Sigmoid colon (tissue), 7 donors: Measurements from ENCODE around the gene EPB41L4B. TPM values are rescaled to one million over a fixed set of nuclear protein-coding genes. Genes with fewer than 3 reads are reported as not detected.

ENCODE experiments used
- DNase-seq: peaks from one replicate; pipeline ENCODE4 v3.0.0-alpha.2; 2019
- H3K27ac ChIP-seq, 4 donors: fragments of 200-600 bp; sonication (generic); one replicate each; pipeline ENCODE4 v1.5.1; 2016 to 2019; ENCODE audit warnings: mild to moderate bottlenecking in 1 of 4
- H3K27me3 ChIP-seq, 3 donors: fragments of 200-600 bp; sonication (generic); one replicate each; pipeline ENCODE4 v1.5.1; 2019; ENCODE audit warnings: mild to moderate bottlenecking in 1 of 3
- H3K36me3 ChIP-seq, 4 donors: fragments of 200-600 bp; sonication (generic); one replicate each; pipeline ENCODE4 v1.5.1; 2016 to 2019
- H3K4me1 ChIP-seq, 4 donors: fragments of 200-600 bp; sonication (generic); one replicate each; pipeline ENCODE4 v1.5.1; 2017 to 2019
- H3K4me3 ChIP-seq, 4 donors: fragments of 200-600 bp; sonication (generic); one replicate each; pipeline ENCODE4 v1.5.1; 2017 to 2019; ENCODE audit warnings: mild to moderate bottlenecking in 2 of 4, moderate library complexity in 1 of 4
- H3K9me3 ChIP-seq, 4 donors: fragments of 200-600 bp in 3 of 4; sonication (generic) in 3 of 4; one replicate each; pipeline versions ENCODE4 v1.5.1 to v1.6.1; 2013 to 2019
- EP300 ChIP-seq, 4 donors: sonication (generic); formaldehyde crosslinking; IDR thresholded peaks; one replicate each; pipeline ENCODE4 v1.6.1; 2017; ENCODE audit warnings: antibody characterized with exemption in 4 of 4
- POLR2A ChIP-seq, 2 donors: fragments of 450-650 bp; IDR thresholded peaks; one replicate each; pipeline ENCODE4 v1.6.1; 2016; ENCODE audit warnings: antibody characterized with exemption in 2 of 2, mild to moderate bottlenecking in 2 of 2, moderate library complexity in 2 of 2
- POLR2AphosphoS5 ChIP-seq, 4 donors: sonication (generic); formaldehyde crosslinking; IDR thresholded peaks; one replicate each; pipeline ENCODE4 v1.6.1; 2017; ENCODE audit warnings: antibody characterized with exemption in 4 of 4
- WGBS, 2 donors: extraction: QIAGEN DNeasy Blood & Tissue Kit; methylation state at CpG; one replicate each; pipeline ENCODE4 v1.1.7; 2013; 5-methylcytosine and 5-hydroxymethylcytosine counted together
- intact Hi-C: fragments of 100-400 bp; cut with DNase I; formaldehyde crosslinking; loops from one replicate; pipeline ENCODE4 v1.15.1; 2023
- polyA plus RNA-seq, 3 donors: library from polyadenylated mRNA; stranded (reverse); fragments of 200-250 nt; gene quantifications; one replicate each; pipeline ENCODE4 v1.2.3, GENCODE V29; 2013
- total RNA-seq, 4 donors: library from RNA; depleted of rRNA; stranded (reverse); fragments of >200 nt; gene quantifications; one replicate each; pipeline ENCODE4 v1.1.0, GENCODE V29; 2016
- TF ChIP-seq, protein P1 (sequence below), 4 experiments: fragments of 450-650 bp in 3 of 4; fragments of 200-600 bp in 1 of 4; IDR thresholded peaks; one replicate each; pipeline ENCODE4 v1.5.1; 2016 to 2019; ENCODE audit warnings: antibody characterized with exemption in 4 of 4, mild to moderate bottlenecking in 3 of 4, moderate library complexity in 2 of 4
- donor health status: healthy with polysubstance abuse.
- donor health status: Bipolar disorder and iron deficiency.
- donor health status: healthy.

The EPB41L4B gene
- total and polyA plus RNA-seq, 7 donors = 0.49 to 160 (median 2.5) TPM

DNA sequence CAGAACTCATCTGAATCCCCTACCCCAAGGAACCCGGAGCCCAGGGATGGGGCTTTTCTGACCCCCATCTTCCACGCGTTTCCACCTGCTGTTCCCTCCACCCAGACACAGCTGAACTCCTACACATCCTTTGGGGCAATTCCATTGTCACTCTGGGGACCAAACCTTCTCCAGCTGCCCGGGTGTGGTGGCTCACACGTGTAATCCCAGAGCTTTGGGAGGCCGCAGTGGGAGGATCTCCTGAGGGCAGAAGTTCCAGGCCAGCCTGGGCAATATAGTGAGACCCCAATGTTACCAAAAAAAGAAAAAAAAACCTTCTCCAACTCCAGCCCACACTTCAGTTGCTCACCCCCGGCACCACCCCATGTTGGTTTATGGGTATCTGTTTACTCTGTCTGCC, 8.1 kb downstream of the EPB41L4B start:
- no peak overlapping the region for H3K27ac ChIP-seq
- intact Hi-C loops = no loop called here
- H3K36me3 ChIP-seq = no peaks in the 10 kb centered on the region
- no peak overlapping the region for H3K4me3 ChIP-seq
- WGBS, 2 donors = 76 to 77% methylated on average over 7 of the region's 7 CpGs
- TF ChIP-seq, protein P1, sequence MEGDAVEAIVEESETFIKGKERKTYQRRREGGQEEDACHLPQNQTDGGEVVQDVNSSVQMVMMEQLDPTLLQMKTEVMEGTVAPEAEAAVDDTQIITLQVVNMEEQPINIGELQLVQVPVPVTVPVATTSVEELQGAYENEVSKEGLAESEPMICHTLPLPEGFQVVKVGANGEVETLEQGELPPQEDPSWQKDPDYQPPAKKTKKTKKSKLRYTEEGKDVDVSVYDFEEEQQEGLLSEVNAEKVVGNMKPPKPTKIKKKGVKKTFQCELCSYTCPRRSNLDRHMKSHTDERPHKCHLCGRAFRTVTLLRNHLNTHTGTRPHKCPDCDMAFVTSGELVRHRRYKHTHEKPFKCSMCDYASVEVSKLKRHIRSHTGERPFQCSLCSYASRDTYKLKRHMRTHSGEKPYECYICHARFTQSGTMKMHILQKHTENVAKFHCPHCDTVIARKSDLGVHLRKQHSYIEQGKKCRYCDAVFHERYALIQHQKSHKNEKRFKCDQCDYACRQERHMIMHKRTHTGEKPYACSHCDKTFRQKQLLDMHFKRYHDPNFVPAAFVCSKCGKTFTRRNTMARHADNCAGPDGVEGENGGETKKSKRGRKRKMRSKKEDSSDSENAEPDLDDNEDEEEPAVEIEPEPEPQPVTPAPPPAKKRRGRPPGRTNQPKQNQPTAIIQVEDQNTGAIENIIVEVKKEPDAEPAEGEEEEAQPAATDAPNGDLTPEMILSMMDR (IDR thresholded peaks at IDR 0.05) = no peak
- TF ChIP-seq EP300 (IDR thresholded peaks at IDR 0.05) = no peak
- TF ChIP-seq POLR2AphosphoS5 (IDR thresholded peaks at IDR 0.05) = no peak
- TF ChIP-seq POLR2A (IDR thresholded peaks at IDR 0.05) = no peak
- H3K27me3 ChIP-seq = no peaks in the 10 kb centered on the region
- H3K9me3 ChIP-seq = no peaks in the 10 kb centered on the region
- no peak for DNase-seq
- H3K4me1 ChIP-seq = peaks cover 0 to 21% (median 14%) of the 10 kb centered on the region in 4 donors

DNA sequence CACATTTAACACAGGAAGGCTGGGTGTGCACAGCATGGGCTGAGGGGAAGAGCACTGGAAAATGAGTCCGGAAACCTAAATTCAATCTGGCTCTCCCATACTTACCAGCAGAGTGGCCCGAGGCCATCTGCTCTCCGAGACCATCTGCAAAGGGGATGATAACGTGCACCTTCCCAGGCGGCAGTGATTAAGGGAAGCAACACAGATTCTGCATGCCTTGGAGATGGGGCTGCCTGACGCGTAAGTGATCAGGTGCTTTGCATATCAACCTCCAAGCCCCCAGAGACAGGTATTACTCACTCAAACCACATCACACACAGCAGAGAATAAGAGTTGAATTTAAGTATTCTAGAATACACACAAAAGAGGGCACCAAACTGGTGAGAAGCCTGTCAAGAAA, 9.1 kb downstream of the EPB41L4B start:
- 75 to 87% methylated on average over 7 of the region's 7 CpGs for WGBS, 2 donors
- Histone ChIP-seq H3K4me3 (no peak overlapping the region), H3K9me3 (no peaks in the 10 kb centered on the region), H3K4me1 (peaks cover 0 to 21% (median 14%) of the 10 kb centered on the region in 4 donors), H3K27ac (no peak overlapping the region), H3K36me3 (no peaks in the 10 kb centered on the region), H3K27me3 (no peaks in the 10 kb centered on the region)
- intact Hi-C loops = no loop called here
- DNase-seq = no peak
- TF ChIP-seq POLR2AphosphoS5 (IDR thresholded peaks at IDR 0.05) = no peak
- TF ChIP-seq, protein P1 (IDR thresholded peaks at IDR 0.05) = no peak
- no peak for TF ChIP-seq POLR2A (IDR thresholded peaks at IDR 0.05)
- TF ChIP-seq EP300 (IDR thresholded peaks at IDR 0.05) = no peak

DNA sequence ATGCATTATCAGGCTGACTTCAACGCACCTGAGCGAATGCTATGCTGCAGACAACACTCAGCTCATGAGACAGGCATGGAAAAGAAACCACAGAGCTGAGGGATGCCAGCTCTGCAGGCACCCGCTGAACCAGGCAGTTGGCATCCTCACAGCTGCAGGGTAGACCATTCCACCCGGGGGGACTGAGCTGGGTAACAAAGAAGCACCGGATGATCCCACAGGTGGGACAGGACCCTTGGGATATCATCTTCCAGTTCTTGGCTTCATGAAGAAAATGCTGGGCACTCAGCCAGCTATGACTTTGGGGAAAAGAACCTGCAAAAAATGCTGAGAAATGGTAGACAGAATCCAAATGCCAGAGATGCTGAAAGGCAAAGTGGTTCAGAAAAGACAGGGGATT, 9.6 kb downstream of the EPB41L4B start:
- peaks cover 0 to 21% (median 14%) of the 10 kb centered on the region in 4 donors for H3K4me1 ChIP-seq
- 84 to 87% methylated on average over 5 of the region's 5 CpGs for WGBS, 2 donors
- H3K27ac ChIP-seq = no peak overlapping the region
- no peak overlapping the region for H3K4me3 ChIP-seq
- no peak for TF ChIP-seq POLR2AphosphoS5 (IDR thresholded peaks at IDR 0.05)
- TF ChIP-seq, protein P1 (IDR thresholded peaks at IDR 0.05) = no peak
- TF ChIP-seq POLR2A (IDR thresholded peaks at IDR 0.05) = no peak
- no peak for TF ChIP-seq EP300 (IDR thresholded peaks at IDR 0.05)
- H3K36me3 ChIP-seq = no peaks in the 10 kb centered on the region
- no peak for DNase-seq
- H3K27me3 ChIP-seq = no peaks in the 10 kb centered on the region
- intact Hi-C loops = no loop called here
- H3K9me3 ChIP-seq = no peaks in the 10 kb centered on the region

DNA sequence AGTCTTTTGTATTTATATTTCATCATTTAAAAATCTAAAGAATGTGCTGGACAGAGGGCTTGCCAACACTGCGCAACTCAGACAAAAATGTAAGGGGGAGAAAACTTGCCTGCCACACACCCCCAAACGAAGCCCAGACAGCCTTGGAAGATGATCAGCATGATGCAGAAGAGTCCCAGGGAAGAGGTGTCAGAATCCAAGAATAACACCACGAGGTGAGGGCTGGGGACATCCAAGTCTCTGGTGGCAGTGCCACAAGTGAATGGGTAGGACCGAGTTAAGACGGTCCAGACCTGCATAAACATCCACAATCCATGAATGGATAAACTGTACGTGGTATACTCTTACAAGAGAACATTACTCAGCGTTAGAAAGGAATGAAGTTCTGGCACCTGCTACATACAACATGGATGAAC, 10.4 kb downstream of the EPB41L4B start:
- no peaks in the 10 kb centered on the region for H3K27me3 ChIP-seq
- intact Hi-C loops = no loop called here
- no peak for DNase-seq
- H3K36me3 ChIP-seq = no peaks in the 10 kb centered on the region
- no peak overlapping the region for H3K4me3 ChIP-seq
- H3K27ac ChIP-seq = peak overlapping the region in 1 of 4 donors; percentile 20
- no peaks in the 10 kb centered on the region for H3K9me3 ChIP-seq
- H3K4me1 ChIP-seq = peaks cover 0 to 21% (median 14%) of the 10 kb centered on the region in 4 donors
- TF ChIP-seq, protein P1 (IDR thresholded peaks at IDR 0.05) = no peak
- no peak for TF ChIP-seq POLR2AphosphoS5 (IDR thresholded peaks at IDR 0.05)
- no peak for TF ChIP-seq EP300 (IDR thresholded peaks at IDR 0.05)
- no peak for TF ChIP-seq POLR2A (IDR thresholded peaks at IDR 0.05)
- WGBS, 2 donors = 68 to 72% methylated on average over 7 of the region's 7 CpGs

DNA sequence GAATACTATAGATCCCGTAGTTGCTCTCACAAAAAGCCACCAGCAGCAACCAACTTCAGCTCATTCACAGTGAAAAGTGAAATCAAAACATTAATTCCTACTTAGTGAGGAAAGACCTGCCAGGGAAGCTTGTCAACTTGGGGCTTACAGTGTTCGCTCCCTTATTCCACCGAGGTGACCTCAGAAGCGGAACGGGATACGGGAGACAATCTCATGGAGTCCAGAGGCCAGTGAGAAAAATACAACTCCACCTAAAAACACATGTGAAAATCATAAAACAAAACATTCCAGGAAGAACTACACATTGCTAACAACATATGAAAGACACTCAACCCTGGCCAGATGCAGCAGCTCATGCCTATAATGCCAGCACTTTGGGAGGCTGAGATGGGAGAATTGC, 11.6 kb downstream of the EPB41L4B start:
- Histone ChIP-seq H3K27me3 (no peaks in the 10 kb centered on the region), H3K4me1 (peaks cover 0 to 21% (median 14%) of the 10 kb centered on the region in 4 donors), H3K27ac (no peak overlapping the region), H3K9me3 (no peaks in the 10 kb centered on the region), H3K4me3 (no peak overlapping the region), H3K36me3 (no peaks in the 10 kb centered on the region)
- intact Hi-C loops = no loop called here
- no peak for DNase-seq
- WGBS, 2 donors = 83 to 89% methylated on average over 6 of the region's 6 CpGs
- no peak for TF ChIP-seq EP300 (IDR thresholded peaks at IDR 0.05)
- TF ChIP-seq, protein P1 (IDR thresholded peaks at IDR 0.05) = no peak
- no peak for TF ChIP-seq POLR2AphosphoS5 (IDR thresholded peaks at IDR 0.05)
- TF ChIP-seq POLR2A (IDR thresholded peaks at IDR 0.05) = no peak
